Endometrium (tissue), 2 donors: ENCODE measurements around the gene EXOC6B.

Experiments
- FAIRE-seq: peaks from 2 replicates; lab custom pipeline; 2012; peaks lifted over from hg19 to GRCh38; lab: Jason Lieb, UNC
- donor health status: control.
- donor health status: control.

EXOC6B gene

GRCh38 chr2:72144632-72145288, 681.1 kb downstream of the EXOC6B start:
- FAIRE-seq = no peak

DNA sequence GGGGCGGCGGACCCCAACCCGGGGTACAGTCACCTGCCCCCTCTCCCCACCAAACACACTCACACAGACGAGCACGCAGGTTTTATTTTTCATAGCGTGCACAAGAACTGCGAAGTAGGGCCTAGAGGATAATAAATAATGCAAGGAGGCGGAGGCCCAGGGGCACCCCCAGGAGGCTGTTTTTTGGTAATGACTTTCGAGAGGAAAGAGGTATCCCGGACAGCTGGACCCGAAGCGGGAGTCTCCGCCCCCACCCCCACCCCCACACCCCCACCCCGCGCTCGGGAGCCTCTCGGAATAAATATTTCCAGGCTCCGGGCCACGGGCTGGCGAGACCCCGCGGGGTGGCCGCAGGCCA, 681.6 kb downstream of the EXOC6B start:
- no peak for FAIRE-seq

DNA sequence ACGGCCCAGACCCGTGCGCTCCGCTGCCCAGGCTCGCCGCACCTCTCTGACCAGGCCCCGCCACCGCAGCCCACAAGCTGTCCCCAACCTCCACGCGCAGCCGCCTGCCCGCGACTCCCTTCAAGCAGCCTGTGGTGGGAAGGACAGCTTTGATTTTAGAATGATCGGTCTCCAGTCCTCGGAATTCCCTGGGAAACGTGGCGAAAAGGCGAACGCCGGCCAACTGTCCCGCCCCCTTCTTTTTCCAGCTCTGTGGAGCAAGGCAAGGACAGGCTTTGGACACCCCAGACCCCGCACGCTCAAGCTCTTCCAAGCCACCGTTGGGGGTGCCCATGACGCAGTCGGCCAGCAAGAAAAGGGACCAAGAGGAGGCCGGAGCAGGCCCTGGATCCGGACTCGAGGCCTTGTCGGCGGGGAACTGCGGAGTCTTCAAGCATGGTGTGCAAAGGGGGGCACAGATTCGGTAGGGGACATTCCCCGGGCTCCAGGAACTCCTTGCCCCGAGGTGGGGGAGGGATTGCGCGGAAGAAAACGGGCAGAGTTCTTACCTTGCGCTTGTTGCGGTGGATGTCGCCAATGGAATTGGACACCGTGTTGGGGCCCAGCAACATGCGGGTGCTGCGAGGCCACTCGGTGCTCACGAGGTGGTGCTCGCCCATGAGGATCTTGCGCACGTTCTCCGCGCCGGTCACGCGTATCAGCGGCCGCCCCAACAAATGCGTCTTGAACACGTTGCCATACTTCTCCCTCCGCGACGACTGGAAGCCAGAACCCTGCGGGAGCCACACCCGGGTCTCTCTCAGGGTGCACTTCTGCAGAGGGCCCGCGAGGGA, 682.2 kb downstream of the EXOC6B start:
- FAIRE-seq = no peak

DNA sequence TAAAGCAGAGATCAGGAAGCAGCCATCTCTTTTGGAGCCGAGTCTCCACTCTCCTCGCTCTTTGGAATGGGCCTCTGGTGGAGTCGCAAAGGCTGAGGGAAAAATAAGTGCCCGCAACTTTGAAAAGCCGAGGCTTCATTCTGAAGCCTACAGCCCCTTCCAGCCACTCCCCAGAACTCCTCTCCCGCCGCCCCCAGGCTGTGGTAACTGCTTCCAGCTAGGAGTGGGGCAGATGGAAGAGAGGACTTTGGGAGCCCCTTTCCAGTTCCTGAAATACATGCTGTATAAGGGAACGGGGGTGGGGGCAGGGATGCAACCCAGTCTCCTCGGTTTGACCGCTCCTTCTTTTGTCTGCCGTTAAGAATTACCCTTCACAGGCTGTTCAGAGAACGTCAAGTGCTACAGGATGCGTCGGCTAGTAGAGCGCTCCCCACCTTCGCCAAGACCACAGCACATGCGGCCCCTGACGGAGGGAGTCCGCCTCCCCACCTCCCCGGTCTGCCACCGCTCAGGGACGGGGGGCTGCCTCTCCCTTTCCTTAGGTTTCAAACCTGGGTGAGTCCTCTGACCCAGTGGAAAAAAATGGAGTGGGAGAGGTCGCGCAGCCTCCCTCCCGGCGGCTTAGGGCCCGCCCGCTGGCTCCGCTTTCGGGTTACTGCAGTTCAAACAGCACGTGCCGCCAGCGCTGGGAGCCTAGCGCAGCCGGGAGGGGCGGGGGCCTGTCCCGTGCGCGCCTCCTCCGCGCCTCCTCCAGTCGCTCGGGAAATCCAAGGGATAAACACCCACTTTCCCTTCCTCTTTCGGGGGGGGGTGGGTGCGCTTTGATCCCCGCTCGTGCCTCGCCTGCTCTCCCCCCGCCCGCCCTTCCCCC, 683.0 kb downstream of the EXOC6B start:
- no peak for FAIRE-seq

GRCh38 chr2:72141881-72142451, 683.9 kb downstream of the EXOC6B start:
- FAIRE-seq = no peak

DNA sequence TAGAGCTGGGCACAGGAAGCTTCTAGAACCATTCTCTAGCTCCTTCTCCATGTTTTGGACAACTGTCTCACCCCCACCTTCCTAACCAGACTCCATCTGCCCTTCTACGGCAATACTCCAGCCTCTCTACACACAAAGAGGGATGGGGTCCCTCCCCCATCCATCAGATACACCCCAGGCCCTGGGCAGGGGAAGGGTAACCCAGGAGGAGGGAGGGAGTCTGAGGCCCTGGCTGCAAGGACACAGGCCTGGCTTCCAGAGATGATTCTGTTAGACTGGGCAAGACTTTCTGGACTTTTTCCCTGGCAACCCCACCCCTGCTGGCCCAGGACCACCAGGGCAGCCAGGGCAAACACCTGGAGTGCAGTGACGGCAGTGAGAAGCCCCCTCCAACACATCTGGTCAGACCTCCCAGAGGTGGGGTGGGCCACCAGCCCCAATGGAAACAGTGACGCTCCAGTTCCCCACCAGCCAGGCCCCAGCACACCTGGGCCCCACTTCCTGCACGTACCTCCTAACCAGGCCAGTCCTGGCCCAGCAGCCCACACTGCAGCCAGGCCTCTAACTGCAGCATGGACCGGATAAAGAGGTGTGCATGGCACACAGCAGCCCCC, 684.7 kb downstream of the EXOC6B start:
- no peak for FAIRE-seq

DNA sequence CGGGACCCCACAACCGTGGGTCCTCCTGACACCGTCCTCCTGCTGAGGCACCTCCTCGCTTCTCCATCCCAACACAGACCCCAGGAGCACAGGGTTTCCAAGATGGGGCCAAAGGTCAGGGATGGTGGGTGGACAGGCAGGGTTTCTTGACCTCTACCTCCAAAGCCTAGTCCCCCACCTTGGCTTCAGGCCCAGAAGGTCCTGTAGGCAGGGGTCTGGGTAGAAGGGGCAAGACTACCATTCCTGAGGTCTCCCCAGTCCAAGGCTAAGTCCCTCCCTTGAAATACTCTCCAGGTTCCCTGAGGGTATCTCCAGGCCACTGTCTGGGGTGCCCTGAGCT, 685.2 kb downstream of the EXOC6B start:
- FAIRE-seq = no peak

GRCh38 chr2:72139874-72140620, 685.8 kb downstream of the EXOC6B start:
- FAIRE-seq = no peak

GRCh38 chr2:72139471-72139873, 686.4 kb downstream of the EXOC6B start:
- no peak for FAIRE-seq

DNA sequence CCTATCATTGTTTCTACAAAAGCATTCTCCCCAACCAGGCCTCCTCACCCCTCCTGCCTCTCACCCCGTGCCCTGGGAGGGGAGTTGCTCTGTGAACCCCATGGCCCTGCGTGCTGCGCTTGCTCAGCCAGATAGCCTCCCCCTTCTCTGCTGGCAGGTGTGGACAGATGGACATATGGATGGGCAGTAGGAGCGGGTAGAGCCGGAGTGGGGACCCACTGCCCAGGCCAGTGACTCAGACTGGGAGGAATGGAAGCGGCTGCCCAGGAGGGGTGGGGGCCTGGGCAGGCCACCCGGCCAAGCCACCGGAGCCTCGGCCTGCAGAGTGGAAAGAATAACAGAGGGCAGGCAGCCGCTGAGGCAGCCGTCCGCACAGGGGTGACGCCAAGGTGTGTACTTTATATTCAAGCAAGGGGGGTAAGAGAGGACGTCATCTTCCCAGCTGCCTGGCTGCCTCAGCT, 686.9 kb downstream of the EXOC6B start:
- no peak for FAIRE-seq

GRCh38 chr2:72138011-72138881, 687.6 kb downstream of the EXOC6B start:
- no peak for FAIRE-seq

- FAIRE-seq = no peak
Measured at GRCh38 chr2:72137498-72138010, 688.3 kb downstream of the EXOC6B start.

DNA sequence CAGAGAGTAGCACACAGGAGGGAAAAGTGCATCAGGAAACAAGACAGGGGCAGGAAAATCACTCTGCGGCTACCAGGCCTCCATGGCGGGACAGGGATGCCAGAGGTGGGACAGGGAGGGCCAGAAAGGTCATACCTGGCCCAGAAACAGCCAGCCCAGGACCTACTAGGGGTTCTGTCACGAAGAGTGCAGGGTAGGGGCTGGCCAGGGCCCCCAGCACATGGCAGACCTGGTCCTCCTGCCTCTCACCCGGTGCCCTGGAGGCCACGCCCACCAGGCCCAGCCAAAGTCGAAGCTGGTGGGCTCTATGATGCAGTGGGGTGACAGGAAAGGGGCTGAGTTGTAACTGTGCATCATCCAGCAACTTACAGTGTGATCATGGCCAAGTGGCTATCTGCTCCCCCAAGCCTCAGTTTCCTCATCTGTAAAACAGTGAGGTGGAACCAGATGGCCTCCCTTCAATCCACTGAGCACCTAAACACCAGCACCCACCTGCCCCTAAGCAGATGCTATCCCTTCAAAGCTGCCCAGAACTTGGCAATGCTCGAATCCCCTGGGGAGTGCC, 688.8 kb downstream of the EXOC6B start:
- no peak for FAIRE-seq

- FAIRE-seq = no peak
Measured at GRCh38 chr2:72136331-72136730, 689.5 kb downstream of the EXOC6B start.

DNA sequence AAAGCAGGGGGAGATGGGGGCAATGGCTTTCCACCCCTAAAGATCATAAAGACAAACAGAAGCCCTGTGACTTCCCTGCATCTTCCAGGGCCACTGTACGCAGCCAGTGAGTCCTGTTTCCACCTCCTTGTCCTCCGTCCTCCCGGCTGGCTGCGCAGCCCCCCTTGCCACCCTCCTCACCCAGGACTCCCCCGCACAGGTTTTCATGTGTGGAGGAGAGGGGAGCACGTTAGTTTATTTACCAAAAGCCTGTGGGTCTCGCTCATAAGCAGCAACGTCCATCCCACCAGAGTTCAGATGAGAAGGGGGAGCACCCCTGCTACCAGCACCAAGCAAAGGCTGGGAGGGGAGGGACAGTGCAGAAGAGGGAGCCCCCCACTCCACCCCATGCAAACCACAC, 689.9 kb downstream of the EXOC6B start:
- no peak for FAIRE-seq

GRCh38 chr2:72134997-72135800, 690.6 kb downstream of the EXOC6B start:
- no peak for FAIRE-seq

GRCh38 chr2:72134408-72134996, 691.3 kb downstream of the EXOC6B start:
- no peak for FAIRE-seq

- FAIRE-seq = no peak
Measured at GRCh38 chr2:72133721-72134407, 692.0 kb downstream of the EXOC6B start.
